Ammon's horn (tissue), 1 donor: ENCODE measurements around the gene PHF19.
A peak's percentile ranks its signal among the peaks of the same experiment; 100 is the strongest.

ENCODE experiments used
- DNase-seq: peaks from one replicate; pipeline ENCODE4 v3.0.0-alpha.2; 2016; ENCODE audit warnings: low spot score

PHF19 gene

DNA sequence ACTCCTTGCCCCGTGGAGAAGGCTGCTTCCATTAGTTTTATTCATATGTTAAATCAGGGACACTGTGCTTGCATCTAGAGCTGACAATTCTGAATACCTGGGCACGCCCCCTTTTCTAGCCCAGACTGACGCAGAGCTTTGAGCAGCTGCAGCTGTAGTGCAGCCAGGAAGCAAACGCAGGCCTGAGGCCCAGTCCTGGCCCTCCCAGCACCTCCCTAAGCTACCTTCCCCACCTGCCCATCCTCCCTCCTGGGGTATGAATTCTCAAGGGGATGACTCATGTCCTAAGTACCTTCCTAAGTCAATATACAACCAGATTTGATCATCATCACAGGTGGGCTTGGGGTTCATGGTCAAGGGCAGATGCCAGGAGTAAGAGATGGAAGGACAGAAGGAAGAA, 3.5 kb downstream of the PHF19 start:
- DNase-seq, result no peak

DNA sequence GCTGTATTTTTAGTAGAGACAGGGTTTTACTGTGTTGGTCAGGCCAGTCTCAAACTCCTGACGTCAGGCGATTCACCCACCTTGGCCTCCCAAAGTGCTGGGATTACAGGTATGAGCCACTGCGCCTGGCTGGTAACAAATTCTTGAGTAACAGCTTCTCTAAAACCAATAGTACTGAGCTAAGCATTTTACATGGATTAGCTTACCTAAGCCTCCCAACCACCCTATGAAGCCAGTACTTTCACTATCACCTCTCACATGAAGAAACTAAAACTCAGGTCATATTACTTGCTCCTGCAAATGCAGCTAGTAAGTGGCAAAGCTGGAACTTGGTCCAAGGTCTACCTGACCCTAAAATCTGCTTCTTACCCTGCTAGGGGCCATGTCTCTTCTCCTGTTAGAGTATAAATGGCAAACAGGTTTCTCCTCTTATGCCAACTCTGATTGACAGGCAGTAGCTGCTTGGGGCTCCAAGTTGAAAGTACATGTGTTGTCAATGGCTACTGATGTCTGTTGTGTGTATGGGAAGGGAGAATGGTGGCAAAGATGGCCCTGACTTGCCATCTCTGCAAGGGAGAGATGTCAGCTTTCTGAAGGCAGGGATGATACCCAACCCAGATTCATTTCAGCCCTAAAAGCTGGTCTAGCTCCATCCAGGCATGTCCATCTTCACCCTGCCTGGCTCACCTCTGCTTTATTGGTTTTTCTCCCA, 4.0 kb downstream of the PHF19 start:
- no peak for DNase-seq

DNA sequence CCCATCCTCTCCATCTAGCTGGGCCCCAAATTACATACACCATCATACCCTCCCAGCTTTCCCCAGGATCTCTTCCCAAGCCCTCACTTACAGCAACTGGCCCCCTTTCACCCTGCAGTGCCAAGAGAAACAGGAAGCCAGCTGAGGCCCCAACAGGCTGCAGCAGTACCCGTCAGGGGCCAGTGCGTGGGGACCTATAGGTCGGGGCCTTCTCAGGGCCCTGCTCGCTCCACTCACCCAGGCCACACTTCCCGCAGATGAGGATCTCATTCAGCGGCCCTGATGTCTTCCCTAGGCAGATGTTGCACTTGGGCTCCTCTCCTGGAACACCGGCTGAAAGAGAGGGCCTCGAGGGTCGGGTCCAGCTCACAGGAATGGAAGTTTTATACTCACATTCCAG, 6.8 kb downstream of the PHF19 start:
- no peak for DNase-seq

DNA sequence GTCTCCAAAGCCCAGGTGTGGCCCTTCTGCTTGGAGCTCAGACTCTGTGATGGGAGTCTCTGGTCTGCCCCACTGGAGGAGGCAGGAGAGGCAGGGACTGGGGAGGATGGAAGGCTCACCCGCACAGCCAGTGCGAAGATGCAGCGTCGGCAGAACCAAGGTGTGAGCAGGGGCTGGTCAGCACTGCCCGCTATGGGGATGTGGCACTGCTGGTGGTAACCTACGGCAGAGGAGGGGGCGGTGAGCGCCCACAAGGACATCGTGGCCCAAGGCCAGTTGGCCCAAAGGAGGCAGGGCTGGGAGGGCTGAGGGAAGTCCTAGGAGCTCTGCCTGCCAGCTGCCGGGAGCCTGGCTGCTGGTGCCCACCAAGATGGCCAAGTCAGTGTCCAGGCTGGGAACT, 7.3 kb downstream of the PHF19 start:
- no peak for DNase-seq

DNA sequence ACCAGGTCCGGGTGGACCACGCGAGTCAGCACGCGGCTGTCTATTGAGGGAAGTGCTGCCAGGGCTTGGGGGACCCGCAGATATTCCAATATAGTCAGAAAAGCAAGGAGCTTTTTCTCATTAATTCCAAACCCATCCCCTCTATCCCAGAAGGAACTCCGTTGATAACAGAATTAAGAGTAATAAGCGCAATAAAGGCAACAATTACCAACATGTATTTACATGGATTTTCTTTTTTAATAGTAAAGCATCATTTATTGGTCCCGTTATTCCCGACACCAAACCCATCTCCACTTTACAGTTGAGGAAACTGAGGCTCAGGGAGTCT, 7.7 kb downstream of the PHF19 start:
- no peak for DNase-seq

DNA sequence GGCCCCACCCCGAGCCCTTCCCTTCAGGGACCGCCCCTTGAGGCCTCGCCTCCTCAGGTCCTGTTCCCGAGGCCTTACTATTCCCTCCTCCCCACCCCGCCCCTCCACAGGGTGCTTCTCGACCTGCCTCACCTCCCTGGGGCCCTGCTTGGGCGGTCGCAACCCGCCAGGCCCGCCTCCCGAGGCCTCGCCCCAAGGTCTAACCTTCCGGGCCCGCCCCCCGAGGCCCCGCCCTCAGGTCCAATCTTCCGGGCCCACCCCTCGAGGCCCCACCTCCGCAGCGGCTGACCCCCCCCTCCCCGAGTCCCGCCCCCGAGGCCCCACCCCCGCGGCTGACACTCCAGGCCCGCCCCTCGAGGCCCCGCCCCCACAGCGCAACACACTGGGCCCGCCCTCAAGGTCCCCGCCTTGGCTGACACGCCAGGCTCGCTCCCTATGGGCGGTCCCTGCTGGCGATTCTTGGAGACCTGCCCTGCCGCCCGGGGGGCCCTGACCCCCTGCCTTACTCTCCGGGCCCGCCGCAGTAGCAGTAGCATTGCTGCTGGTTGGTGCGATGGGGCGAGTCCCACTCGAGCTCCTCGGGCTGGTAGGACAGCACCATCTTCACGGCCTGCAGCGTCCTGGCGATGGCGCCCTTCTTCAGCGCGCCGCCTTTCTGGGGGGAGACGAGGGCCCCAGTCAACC, 8.2 kb downstream of the PHF19 start:
- peak; percentile 92 for DNase-seq

DNA sequence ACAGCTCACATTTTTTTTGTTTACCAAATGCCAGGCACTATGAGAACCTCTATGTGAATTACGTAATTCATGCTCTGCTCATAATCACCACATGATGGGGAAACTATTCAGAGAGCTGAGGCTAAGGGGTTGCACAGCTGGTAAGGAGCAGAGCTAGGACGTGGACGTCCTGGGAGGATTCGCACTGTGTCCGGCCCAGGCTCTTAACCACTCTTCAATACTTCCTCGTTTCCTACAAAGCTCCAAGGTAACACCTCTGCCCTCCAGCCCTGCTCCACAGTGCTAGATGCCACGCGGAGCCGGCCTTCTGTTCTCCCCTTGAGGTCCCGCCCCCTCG, 8.7 kb downstream of the PHF19 start:
- no peak for DNase-seq

DNA sequence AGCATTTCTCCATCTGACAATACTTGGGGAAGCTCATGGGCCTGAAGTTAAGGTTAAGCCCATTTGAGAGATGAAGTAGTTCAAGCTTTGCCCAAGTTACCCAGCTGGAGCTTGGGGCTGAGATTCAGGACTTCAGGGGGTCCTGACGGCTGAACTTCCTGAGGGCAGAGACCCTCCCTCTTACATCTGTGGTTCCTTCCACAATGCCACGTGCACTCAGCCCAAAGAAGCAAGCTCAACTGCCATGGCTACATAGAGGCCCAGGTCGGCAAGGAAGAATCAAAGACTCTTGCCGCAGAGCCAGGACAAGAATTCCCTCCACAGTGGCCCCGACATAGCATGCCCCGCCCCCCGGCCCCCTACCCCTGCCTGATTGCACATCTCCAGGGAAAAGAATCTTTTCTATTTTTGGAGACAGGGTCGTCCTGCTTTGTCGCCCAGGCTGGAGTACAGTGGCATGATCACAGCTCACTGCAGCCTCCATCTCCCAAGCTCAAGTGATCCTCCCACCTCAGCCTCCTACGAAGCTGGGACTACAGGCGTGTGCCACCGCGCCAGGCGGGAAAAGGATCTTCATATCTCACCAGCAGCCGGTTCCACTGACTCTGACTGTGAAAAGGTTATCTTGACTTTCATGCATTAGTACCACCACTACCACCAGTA, 9.2 kb downstream of the PHF19 start:
- DNase-seq, result no peak

DNA sequence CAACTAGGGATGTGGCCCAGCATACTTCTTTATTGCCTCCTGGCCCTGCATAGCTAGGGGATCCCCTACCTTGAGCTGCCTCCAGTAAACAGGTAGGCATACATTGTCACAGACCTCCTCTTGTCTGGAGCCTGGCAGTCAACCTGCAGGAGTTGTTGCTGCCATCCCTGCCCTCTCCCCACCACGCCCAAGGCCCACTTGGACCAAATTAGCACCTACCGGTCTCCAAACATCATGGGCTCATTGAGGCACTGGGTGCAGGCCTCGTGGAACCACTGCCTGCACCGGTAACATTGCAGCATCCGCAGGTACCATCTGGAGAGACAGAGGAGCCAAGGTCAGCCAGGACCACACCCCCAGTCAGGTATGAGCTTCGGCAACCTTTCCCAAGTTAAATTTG, 10.3 kb downstream of the PHF19 start:
- DNase-seq, result no peak

DNA sequence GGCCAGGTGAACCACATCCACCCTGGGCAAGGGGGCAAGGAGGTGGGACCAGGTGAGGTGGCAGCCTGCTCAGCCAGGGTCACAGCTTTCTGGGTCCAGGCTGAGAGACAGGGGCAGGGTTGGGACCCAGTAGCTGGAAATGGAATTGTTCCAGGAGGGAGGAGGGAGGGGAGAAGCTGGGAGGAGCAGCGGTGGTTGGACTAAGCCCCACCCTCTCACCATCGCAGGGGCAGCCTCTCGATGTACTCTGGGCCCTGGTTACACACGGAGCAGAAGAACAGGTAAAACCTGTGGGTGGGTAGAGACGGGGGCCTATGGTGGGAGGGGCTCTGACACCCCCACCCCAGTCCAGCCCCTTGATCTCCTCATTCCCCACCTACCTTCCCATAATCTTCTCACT, 11.2 kb downstream of the PHF19 start:
- no peak for DNase-seq

DNA sequence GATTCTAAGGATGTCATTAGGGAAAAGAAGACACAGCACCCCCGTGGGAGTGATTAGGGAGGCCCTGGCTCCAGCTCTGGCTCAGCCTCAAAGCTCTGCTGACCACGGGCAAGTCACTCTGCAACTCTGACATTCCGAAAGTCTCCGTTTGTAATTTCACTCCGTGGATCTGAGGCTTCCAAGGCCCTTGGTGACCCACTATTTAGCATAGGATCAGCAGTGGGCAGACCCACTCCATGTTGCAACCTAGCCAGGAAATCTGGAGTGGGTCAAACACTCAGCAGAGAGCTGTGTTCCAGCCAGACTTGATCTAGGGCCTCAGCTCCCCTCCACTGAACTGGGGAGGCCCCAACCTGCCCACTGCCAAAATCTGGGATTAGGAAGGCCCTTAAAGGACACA, 11.8 kb downstream of the PHF19 start:
- no peak for DNase-seq

DNA sequence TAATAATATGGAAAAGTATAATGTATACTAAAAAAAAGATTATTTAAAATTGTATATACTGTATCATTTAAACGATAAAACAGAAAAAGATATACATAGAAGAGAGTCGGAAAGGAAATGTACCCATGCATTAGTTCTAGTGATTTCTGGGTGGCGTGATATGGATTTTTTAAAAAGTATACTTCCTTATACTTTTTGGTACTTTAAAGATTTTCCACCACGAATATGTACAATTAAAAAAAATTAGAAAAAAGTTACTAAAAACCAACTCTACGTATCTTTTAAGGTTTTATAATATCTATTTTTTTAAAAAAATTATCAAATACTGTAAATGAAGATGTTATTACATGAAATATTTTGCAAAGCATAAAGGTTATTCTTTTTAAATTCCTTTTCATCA, 12.3 kb downstream of the PHF19 start:
- no peak for DNase-seq

DNA sequence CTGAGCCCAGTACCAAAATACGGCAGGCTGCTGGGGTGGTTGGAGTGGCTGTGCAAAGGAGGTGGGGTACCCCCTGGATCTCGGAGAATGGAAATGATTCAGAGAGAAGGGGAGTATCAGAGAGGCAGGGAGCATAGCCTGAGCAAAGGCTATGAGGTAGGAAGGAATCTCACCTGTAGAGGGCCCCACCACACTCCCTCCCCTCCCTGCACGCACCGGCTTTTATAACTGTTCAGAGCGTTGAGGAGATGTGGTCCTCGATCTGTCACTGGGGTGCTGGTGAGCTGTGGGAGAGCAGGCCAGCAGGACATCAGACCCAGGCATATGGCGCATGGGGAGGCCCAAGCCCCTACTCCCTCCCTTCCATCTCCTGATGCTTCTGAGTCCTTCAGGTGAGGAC, 13.2 kb downstream of the PHF19 start:
- no peak for DNase-seq

DNA sequence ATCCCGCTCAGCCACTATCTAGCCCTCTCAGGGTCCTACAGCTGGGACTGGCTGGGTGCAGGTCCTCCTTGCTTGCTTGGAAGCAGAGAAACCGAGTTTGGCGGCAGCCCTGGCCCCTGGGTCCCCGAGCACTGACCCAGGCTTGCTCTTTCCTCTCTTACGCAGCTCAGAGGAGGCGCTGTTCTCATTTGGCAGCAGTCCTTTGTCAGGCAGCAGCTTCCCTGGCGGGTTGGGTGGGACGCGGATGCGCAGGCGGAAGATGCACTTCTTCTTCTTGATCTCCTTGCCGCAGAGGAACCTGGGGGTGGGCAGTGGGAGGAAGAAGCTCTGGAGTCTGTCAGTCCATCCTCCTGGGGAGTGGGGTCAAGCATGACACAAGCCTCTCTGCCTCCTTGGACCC, 14.5 kb downstream of the PHF19 start:
- DNase-seq, result no peak

DNA sequence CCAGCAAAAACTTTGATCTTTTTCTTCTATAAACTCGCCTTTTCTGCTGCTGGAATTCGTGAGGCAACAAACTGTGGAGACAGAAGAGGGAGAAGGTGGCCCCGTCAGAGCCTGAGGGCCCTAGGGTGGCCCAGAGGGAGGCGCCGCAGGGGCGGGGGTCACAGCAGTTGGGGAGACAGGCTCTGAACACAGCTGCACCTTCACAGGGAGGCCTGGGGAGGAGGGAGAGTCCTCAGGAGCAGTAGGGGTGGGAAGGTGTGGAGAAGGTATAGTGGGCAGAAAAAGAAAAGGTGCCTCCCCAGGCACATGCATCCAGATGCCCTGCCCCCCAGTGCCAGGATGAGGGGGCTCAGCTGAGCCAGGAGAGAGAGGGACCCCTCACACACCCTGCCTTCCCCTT, 15.1 kb downstream of the PHF19 start:
- no peak for DNase-seq

DNA sequence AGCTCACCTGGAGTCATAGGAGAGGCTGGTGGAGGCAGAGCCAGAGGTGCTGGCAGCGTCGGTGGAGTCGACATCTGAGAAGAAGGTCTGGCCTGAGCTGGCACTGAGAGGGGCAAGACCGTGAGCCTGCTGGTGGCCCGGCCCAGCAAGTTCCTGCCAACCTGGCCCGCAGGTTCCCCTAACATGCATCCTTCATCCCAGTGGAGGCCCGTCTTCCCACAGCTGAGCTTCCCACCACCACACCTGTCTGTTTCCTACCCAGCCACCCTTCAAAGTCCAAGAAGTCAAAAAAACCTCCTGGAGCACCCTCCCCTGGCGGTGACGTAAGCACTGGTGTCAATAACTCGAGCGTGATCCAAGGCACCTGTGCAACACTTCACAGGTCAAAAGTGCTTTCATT, 16.9 kb downstream of the PHF19 start:
- DNase-seq, result no peak

DNA sequence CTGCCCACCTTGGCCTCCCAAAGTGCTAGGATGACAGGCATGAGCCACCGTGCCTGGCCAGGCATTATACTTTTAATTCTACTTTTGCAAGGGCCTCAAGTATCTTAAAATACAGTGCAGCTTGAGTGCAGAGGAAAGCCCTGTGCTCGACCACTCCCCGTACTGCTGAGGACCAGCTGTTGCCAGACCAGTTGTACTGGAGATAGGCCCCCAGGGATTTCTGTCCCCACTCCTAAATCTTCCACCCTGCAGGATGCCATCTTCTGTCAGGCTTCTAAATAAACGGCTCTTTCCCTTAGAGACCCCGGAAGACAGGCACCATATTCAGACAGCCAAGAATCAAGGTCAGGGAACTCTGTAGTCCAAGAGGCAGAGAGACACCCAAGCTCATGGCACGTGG, 17.6 kb downstream of the PHF19 start:
- DNase-seq, result no peak

DNA sequence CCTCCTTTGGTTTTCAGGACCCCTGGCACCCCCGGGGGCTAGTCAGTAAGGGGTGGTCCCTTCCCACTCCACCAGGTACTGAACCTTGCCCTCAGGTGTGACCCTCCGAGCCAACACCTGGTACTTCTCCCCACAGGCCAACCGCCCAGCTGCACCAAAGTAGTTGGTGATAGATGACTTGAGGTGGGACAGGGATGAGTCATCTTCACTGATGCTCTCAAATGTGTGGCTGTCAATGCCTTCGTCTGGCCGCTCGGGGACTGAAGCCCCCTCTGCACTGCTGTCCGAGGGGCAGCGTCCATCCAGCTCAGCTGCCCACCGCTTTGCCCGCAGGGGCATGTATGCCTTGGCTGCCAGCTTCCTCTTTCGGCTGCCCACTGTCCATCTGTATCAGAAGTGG, 19.1 kb downstream of the PHF19 start:
- no peak for DNase-seq

DNA sequence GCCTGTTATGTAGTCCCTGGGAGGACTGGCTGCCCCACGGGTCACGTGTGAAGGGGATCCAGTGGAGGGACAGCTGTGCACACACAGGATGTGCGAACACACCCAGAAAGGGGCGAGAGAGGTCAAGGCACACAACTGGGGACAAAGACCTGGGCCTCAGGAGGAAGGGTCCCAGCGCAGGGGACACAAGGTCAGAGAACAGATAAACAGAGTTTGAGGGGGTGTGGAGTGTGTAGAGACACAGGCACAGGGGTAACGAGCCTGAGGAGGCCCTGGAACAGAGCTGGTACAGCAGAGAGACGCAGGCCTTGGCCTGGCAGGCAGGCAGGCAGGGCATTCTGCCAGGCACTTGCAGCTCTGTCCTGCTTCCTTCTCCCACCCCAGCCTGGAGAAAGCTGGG, 19.5 kb downstream of the PHF19 start:
- DNase-seq, result no peak

DNA sequence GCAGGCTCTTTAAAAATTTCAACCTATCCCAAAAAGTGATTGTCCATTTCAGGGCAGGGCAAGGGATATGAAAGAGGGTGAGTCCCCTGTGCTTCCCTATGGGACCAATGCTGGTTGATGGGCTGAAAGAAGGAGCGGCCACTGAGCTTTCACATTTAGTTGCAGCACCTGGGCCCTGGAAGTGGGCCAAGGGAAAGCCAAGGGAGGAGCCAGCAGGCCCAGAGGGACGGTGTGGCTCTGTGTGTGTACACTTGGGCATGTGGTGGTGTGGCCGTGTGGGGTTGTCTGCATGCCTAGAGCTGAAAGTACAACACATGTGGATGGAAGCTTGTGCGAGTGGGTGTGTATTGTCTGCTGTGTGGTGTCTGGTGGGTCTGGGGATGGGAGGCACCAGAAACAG, 20.3 kb downstream of the PHF19 start:
- DNase-seq, result no peak

DNA sequence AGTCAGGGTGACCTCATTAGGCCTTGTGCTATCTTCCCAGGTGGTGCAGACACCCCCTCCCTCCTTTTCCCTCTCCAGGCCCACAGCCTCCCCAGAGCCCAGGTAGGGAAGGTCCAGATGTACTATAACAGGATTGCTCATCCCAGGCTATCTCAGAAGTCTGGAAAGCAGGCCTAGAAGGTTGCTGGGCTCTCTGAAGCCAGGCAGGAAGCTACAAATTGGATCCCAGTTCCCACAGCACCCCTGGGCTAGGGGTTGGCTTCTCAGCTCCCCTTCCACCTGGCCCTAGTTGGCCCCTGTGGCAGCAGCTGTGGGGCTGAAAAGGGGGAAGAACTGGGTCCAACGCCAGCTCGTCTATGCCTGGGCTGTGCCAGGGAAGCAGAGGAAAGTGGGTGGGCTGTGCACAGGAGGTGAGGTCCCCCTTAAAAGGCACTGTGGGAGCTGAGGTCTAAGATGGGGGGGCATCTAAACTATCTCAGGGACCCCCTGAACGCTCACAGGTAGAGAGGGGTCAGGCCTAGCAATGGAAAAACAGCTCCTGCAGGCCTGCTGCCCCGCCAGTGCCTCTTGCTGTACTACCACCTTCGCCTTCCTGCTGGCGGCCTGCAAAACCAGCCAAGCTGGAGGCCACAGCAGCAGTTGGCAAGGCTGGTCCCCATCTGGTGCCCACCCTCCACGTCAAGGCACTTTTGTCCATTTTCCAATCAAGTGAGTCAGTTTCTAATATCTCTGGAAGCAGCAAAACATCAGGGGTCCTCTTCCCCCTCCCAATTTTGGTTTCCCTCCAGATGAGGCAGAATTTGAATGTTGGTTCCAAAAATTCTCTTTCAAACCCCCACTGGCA, 20.9 kb downstream of the PHF19 start:
- no peak for DNase-seq

DNA sequence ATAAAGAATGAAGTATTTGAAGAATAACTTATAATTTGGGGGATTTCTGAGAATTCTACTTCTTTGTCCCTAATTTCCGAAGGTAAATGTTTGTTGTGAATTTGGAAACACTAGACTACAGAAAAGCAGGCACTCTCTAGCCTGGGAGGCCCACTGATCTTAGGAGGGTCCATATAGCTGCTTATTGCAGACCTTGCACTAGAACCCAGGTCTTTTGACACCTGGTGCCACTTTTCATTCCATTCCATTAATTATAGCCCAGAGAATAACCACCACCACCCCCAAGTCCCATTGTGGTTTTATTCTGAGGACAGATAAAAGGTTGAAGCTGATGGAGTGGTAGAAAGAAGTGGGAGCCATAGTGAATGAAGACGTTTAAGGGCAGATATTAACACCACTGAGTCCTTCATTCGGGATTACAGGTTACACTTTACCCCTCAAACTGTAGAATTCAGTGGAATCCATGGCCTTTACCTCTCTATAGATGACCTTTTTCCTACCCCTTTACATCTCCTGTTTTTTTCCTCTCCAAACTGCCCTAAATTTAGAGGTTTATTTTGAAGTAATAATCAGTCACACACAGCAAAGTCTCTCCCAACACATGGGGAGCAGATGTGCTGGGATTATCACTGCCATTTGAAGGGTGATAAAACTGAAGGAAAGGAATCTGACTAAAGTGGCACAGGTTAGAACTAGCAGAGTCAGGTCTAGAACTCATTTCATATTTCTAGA, 22.2 kb downstream of the PHF19 start:
- no peak for DNase-seq
